ENCODE data around the gene SIX6.
A peak's percentile ranks its signal among the peaks of the same experiment; 100 is the strongest.
"Not testable (repeated sequence)": the region's sequence is repeated elsewhere in the genome, so short reads cannot be mapped to it uniquely, and the experiment has no call there.

The SIX6 gene

DNA sequence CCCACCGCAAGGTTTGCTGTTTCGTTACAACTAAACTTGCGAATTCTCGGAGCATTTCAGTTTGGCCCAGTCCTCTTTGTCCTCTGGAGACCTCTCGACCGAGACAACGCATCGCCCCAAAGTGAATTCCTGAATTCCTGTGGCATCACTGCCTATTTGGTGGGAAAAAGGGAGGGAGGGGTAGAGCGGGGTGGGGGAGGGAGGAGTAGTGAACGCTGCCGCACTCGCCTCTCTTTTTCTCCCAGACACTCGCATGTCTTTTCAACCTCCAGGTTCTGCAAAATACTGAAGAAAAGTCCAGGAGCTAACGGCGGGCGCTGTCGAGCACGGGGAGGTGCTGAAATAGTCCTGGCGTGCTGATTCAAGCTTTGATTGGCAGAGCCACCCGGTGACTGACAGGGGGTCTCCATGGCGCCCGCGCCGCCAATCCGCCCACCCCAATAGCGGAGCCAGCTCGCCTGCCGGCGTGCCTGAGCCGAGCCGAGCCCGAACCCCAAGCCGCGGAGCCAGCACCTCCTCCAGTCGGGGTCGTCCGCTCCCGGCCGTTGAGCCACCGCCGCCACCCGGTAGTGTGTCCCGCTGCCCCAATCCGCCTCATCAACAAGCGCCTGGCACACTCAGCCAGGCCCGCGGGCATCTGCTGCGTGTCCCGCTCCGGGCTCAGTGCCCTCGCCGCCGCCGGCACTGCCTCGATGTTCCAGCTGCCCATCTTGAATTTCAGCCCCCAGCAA is at the start of gene SIX6:
TSS of gene SIX6 (plus strand) at position 440 of the 731 bp plus-strand sequence. CDS start at position 693, 253 bp downstream.
- DNase-seq, result no peak

GRCh38 chr14:60480248-60480647 is 28.7 kb upstream of the SIX6 start:
- not testable (repeated sequence) for DNase-seq

- DNase-seq, result peak; percentile 13
These were observed 26.2 kb upstream of the SIX6 start for GRCh38 chr14:60482743-60483142.

- no peak for DNase-seq
These were observed 23.8 kb upstream of the SIX6 start for GRCh38 chr14:60485057-60485597.

- DNase-seq, result no peak
These were observed 23.2 kb upstream of the SIX6 start, which contains the start of gene C14orf39 for GRCh38 chr14:60485598-60486251. C14orf39 (minus strand) TSS chr14:60486063; CDS start chr14:60485078, 985 bp downstream.

GRCh38 chr14:60487211-60487610 is 21.7 kb upstream of the SIX6 start:
- no peak for DNase-seq

DNA sequence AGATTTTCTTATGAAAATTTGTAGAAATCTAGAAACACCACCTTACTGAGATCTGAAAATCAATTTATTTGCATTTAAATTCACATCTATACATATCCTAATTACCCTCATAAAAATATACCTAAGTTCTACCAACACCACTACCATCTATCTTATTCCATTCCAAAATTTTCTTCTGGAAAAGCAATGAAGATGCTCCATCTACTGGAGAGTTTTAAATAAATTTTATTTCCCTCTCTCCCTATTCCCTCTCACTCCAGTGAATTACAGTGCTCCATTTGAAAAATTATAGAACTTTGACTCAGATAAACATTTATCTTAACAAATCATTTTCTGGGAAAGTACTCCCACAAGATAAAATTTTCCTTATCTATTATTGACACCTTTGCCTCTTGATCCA is 20.8 kb upstream of the SIX6 start:
- DNase-seq, result no peak

GRCh38 chr14:60490270-60490669 is 18.7 kb upstream of the SIX6 start:
- no peak for DNase-seq

GRCh38 chr14:60495946-60496345 is 13.0 kb upstream of the SIX6 start:
- no peak for DNase-seq

DNA sequence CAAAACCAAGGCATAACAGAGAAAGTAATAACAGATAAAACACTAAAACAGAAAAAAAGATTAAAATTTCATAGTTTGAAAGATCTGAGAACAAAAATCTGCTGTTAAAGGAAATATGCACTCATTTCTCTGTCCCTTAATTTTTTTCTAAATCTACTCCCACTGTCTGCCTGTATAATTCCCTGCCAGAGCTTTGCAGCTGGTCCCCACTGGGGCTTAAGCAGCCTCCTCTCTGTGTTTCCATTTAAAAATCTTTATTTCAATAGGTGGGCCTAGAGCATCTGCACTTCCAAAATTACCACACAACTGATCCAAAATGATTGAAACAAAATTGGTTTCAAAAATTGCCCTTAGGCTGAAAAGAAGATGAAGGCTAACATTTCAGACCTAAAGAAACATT is 6.4 kb upstream of the SIX6 start:
- no peak for DNase-seq

- no peak for DNase-seq
These were observed 3.5 kb upstream of the SIX6 start for GRCh38 chr14:60505448-60505847.

GRCh38 chr14:60506010-60506409 is 2.9 kb upstream of the SIX6 start:
- DNase-seq, result no peak

GRCh38 chr14:60506462-60506984 is 2.4 kb upstream of the SIX6 start:
- DNase-seq, result no peak

- no peak for DNase-seq
These were observed 1.7 kb upstream of the SIX6 start for GRCh38 chr14:60506985-60507829.

GRCh38 chr14:60508363-60508706 is 611 bp upstream of the SIX6 start:
- DNase-seq, result no peak

- DNase-seq, result no peak
These were observed 700 bp downstream of the SIX6 start for GRCh38 chr14:60509438-60510253.

DNA sequence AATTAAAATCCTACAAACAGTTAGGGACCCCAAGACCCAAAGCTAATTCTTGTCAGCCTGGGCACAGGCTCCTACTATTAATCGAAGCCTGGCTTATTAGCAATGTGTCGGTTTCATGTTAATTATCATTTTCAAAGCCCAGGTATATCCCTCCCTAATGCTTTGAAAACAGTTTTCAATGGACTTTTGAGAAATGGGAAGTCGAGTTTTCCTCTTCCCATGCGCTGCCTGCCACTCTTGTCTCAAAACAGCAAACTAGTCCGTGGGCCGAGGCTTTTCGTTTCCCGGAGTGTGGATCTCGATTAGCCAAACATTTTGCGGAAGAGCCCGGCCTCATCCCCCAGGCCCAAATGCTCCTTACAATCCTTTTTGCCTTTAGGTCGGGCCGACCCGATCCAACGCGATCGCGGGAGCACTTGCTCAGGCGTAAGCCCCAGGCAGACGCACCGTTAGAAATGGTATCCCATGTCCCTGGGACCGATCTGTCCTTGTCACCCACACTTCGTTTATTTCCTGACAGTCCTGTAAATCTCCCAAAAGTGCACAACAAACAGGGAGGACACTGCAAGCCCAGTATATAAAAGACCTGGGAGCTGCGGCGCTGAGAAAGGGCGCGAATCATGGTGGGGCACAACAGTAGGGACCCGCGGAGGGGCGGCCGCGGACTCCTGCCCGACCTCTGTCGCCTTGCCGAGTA is 1.5 kb downstream of the SIX6 start:
- no peak for DNase-seq

DNA sequence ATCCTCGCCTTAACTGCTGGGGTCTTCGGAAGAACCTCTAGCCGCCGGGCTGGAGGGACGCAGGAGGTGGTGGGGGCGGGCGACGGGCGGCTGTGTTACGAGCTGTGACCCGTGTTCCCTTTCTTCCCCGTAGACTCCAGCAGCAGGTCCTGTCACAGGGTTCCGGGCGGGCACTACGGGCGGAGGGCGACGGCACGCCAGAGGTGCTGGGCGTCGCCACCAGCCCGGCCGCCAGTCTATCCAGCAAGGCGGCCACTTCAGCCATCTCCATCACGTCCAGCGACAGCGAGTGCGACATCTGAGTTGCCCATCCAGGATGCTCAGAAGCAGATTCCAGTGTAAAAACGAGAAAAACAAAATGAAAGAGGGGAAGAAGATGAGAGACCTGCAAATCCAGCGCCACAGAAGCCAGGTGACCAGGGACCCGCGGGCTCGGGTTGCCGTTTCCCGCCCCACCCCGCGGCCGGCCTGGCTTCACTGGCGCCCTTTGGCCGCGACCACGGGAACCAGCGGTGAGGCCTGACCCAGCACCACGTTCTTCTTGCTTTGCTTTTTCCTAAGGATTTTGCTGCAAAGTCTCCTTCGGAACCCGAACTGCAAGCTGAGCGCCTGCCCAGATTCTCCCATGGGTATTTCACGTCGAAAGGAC is 2.1 kb downstream of the SIX6 start:
- DNase-seq, result no peak

DNA sequence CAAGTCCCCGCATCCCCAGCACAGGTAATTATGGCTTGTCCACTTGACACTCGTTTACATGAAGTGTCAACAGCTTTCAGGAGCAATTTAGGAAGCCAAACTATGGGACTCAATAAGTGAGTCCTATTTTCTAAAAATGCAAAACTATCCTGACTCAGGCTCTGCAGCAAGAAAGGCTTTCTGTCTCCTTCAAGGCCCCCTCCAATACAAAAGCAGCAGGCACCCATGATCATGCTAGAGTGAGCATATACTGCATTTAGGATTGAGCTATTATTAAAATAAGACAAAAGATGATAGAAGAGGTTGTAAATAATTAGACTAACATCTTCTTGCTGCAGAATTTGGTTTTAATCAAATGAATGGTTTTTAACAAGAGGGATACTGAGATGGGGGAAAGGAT is 3.2 kb downstream of the SIX6 start:
- no peak for DNase-seq

- DNase-seq, result no peak
These were observed 4.1 kb downstream of the SIX6 start for GRCh38 chr14:60512973-60513571.

- no peak for DNase-seq
These were observed 5.4 kb downstream of the SIX6 start for GRCh38 chr14:60514378-60514740.

Data from NCI-H226 (cell line).